Heart left ventricle (tissue), 16 donors: ENCODE results near the gene LYAR. TPM values are rescaled to one million over a fixed set of nuclear protein-coding genes. Genes with fewer than 3 reads are reported as not detected.

ENCODE experiments used
- ATAC-seq, 4 donors: fragments of 200-7000 bp; cut with Tn5 transposase; one replicate each; pipeline ENCODE4 v1.9.1; 2020 to 2022; ENCODE audit warnings: moderate library complexity in 4 of 4, mild to moderate bottlenecking in 3 of 4, moderate number of reproducible peaks in 1 of 4
- DNase-seq, 5 donors: peaks; one replicate each; pipeline ENCODE4 v3.0.0-alpha.2; 2020
- H3K27ac ChIP-seq, 12 donors: fragments of 200-600 bp; sonication (generic) in 4 of 12; one replicate each; pipeline versions ENCODE4 v1.5.0 to v1.8.0; 2016 to 2022; ENCODE audit warnings: mild to moderate bottlenecking in 2 of 12
- H3K27me3 ChIP-seq, 9 donors: fragments of 200-600 bp; sonication (generic) in 2 of 9; one replicate each; pipeline versions ENCODE4 v1.5.1 to v1.8.0; 2016 to 2022; ENCODE audit warnings: mild to moderate bottlenecking in 3 of 9
- H3K36me3 ChIP-seq, 9 donors: fragments of 200-600 bp; sonication (generic) in 2 of 9; one replicate each; pipeline versions ENCODE4 v1.5.0 to v1.8.0; 2018 to 2022; ENCODE audit warnings: mild to moderate bottlenecking in 2 of 9
- H3K4me1 ChIP-seq, 12 donors: fragments of 200-600 bp; sonication (generic) in 4 of 12; one replicate each; pipeline versions ENCODE4 v1.5.0 to v1.8.0; 2016 to 2022; ENCODE audit warnings: mild to moderate bottlenecking in 3 of 12
- H3K4me3 ChIP-seq, 12 donors: fragments of 200-600 bp; sonication (generic) in 4 of 12; one replicate each; pipeline versions ENCODE4 v1.5.0 to v1.8.0; 2017 to 2022; ENCODE audit warnings: mild to moderate bottlenecking in 9 of 12, moderate library complexity in 4 of 12
- H3K9me3 ChIP-seq, 12 donors: fragments of 200-600 bp; sonication (generic) in 4 of 12; one replicate each; pipeline versions ENCODE4 v1.5.0 to v1.8.0; 2016 to 2022; ENCODE audit warnings: mild to moderate bottlenecking in 1 of 12
- CTCF ChIP-seq, 12 donors: fragments of 200-600 bp; sonication (generic) in 4 of 12; IDR thresholded peaks; one replicate each; pipeline versions ENCODE4 v1.5.0 to v1.8.0; 2018 to 2022; ENCODE audit warnings: antibody characterized with exemption in 12 of 12, mild to moderate bottlenecking in 5 of 12
- POLR2A ChIP-seq, 2 donors: fragments of 450-650 bp; IDR thresholded peaks; one replicate each; pipeline ENCODE4 v1.6.1; 2017; ENCODE audit warnings: antibody characterized with exemption in 2 of 2, mild to moderate bottlenecking in 2 of 2, moderate library complexity in 2 of 2
- WGBS, 4 donors: extraction: QIAGEN DNeasy Blood & Tissue Kit in 2 of 4; methylation state at CpG; one replicate each; pipeline versions ENCODE4 v1.1.5 to v1.1.7; 2013 to 2018; 5-methylcytosine and 5-hydroxymethylcytosine counted together
- intact Hi-C, 10 donors: fragments of 100-400 bp; cut with DNase I; formaldehyde crosslinking; loops; one replicate each; pipeline versions ENCODE4 v1.11.1 to v1.14.2; 2022
- polyA plus RNA-seq, 2 donors: library from polyadenylated mRNA; stranded (reverse); fragments of 200-250 nt; gene quantifications; one replicate each; pipeline ENCODE4 v1.2.3, GENCODE V29; 2013
- total RNA-seq, 9 donors: library from RNA; depleted of rRNA in 2 of 9; stranded (reverse); fragments of >200 nt in 2 of 9; fragmentation: NEBNext Ultra II Directional in 3 of 9; extraction: Animal tissue kit (Norgen Biotek cat#: 25700) in 3 of 9; gene quantifications; one replicate each; pipeline versions ENCODE4 v1.1.0 to v1.2.4, GENCODE V29; 2016 to 2023
- donor health status: ischemic (EF 13 %, LVEDD 7.1; RV severe dilation, severe dysfunction).
- donor health status: healthy with polysubstance abuse.
- donor health status: DM: no; HTN: yes; CAD: no.
- donor health status: DM: no; HTN: no; CAD: no.
- donor health status: ischemic (EF 25% LVEDD 6.9; RV normal size, moderate dysfunction).
- donor health status: ischemic (EF 25% LVEDD 5.7; RV mildly dilated, moderate dysfunction).
- donor health status: healthy.
- donor health status: DM: yes; HTN: yes; CAD: no.
- donor health status: ischemic (EF 35%, LVEDD 5.7; RV mildly dilated, moderate dysfunction).
- donor health status: nonischemic (EF 11% LVEDD 7.7; RV severe dilation, severe dysfunction).
- donor health status: DM: yes; HTN: yes; CAD: no.
- donor health status: PGD.
- donor health status: ischemic (EF 29% LVEDD 5.4; RV normal size, mild dysfunction).
- donor health status: nonischemic (EF 23%, LVEDD 6.1; RV moderate dilation, normal function).

LYAR gene
- total and polyA plus RNA-seq, 11 donors: 8.6 to 16.6 (median 12.5) TPM

GRCh38 chr4:4334798-4335520 is 45.0 kb upstream of the LYAR start:
- ATAC-seq: peak in 3 of 4 donors; percentile 25 to 57 (median 44)
- intact Hi-C loops: loop anchor here in 8 of 10 donors (1.0 to 10.0 kb wide), 5 partner anchors 78 to 350 kb away; no protein-coding TSS in a partner anchor
- no peaks in the 10 kb centered on the region for H3K36me3 ChIP-seq
- H3K4me1 ChIP-seq: peaks cover 0 to 10% (median 4%) of the 10 kb centered on the region in 12 donors
- H3K27me3 ChIP-seq: peaks cover 0 to 6% (median 0%) of the 10 kb centered on the region in 9 donors
- peaks cover 0 to 7% (median 0%) of the 10 kb centered on the region in 12 donors for H3K9me3 ChIP-seq
- H3K27ac ChIP-seq: no peak overlapping the region
- TF ChIP-seq CTCF (IDR thresholded peaks at IDR 0.05) (peak; percentile 58 to 89 (median 76)), POLR2A (IDR thresholded peaks at IDR 0.05) (no peak)
- DNase-seq: peak; percentile 42 to 76 (median 65)
- 43 to 50% (median 48%) methylated on average over 21 of the region's 21 CpGs for WGBS, 4 donors
- no peak overlapping the region for H3K4me3 ChIP-seq

GRCh38 chr4:4333265-4333706 is 43.3 kb upstream of the LYAR start:
- WGBS, 4 donors: 27 to 40% (median 33%) methylated on average over 11 of the region's 11 CpGs
- peak; percentile 64 to 86 (median 78) for ATAC-seq

GRCh38 chr4:4332529-4332928 is 42.6 kb upstream of the LYAR start:
- intact Hi-C loops: loop anchor here in 4 of 10 donors (2.0 to 10.0 kb wide), 4 partner anchors 80 to 348 kb away; no protein-coding TSS in a partner anchor

More at GRCh38 chr4:4333265-4333706, 43.3 kb upstream of the LYAR start:
- TF ChIP-seq CTCF (IDR thresholded peaks at IDR 0.05) (no peak), POLR2A (IDR thresholded peaks at IDR 0.05) (no peak)
- DNase-seq: peak in 4 of 5 donors; percentile 37 to 70 (median 54)
- peaks cover 0 to 11% (median 0%) of the 10 kb centered on the region in 12 donors for H3K9me3 ChIP-seq
- no peak overlapping the region for H3K4me3 ChIP-seq
- intact Hi-C loops: loop anchor here in 4 of 10 donors (2.0 to 10.0 kb wide), 4 partner anchors 80 to 348 kb away; no protein-coding TSS in a partner anchor
- no peaks in the 10 kb centered on the region for H3K36me3 ChIP-seq
- H3K27me3 ChIP-seq: peaks cover 0 to 6% (median 0%) of the 10 kb centered on the region in 9 donors
- peaks cover 0 to 6% (median 0%) of the 10 kb centered on the region in 12 donors for H3K4me1 ChIP-seq
- H3K27ac ChIP-seq: peak overlapping the region in 1 of 12 donors; percentile 39

More at GRCh38 chr4:4332529-4332928, 42.6 kb upstream of the LYAR start:
- H3K4me3 ChIP-seq: no peak overlapping the region
- ATAC-seq (no peak), DNase-seq (no peak)
- H3K27ac ChIP-seq: no peak overlapping the region
- H3K36me3 ChIP-seq: no peaks in the 10 kb centered on the region
- peaks cover 0 to 6% (median 0%) of the 10 kb centered on the region in 12 donors for H3K4me1 ChIP-seq
- no peak for TF ChIP-seq POLR2A (IDR thresholded peaks at IDR 0.05)
- no peak for TF ChIP-seq CTCF (IDR thresholded peaks at IDR 0.05)
- 83 to 94% (median 89%) methylated on average over 3 of the region's 3 CpGs for WGBS, 4 donors
- peaks cover 0 to 14% (median 0%) of the 10 kb centered on the region in 12 donors for H3K9me3 ChIP-seq
- H3K27me3 ChIP-seq: peaks cover 0 to 4% (median 0%) of the 10 kb centered on the region in 9 donors
